DND-41 (cell line): ENCODE results near the gene KCNMA1.
"Not testable (repeated sequence)": the region's sequence is repeated elsewhere in the genome, so short reads cannot be mapped to it uniquely, and the experiment has no call there.

ENCODE experiments used
- ATAC-seq: fragments of 200-7000 bp; cut with Tn5 transposase; 3 replicates; pipeline ENCODE4 v1.9.1; 2021; ENCODE audit warnings: low read depth; ENCODE audit not compliant: insufficient read depth
- DNase-seq: peaks from one replicate; pipeline ENCODE4 v3.0.0-alpha.2; 2020
- H2AFZ ChIP-seq: 2 replicates; pipeline ENCODE4 v1.6.0; 2012; ENCODE audit warnings: low read depth, low read length
- H3K27ac ChIP-seq: 2 replicates; pipeline ENCODE4 v1.5.1; 2012; ENCODE audit warnings: low read length, inconsistent platforms
- H3K27me3 ChIP-seq: fragments of 200-600 bp; sonication (generic); 2 replicates; pipeline ENCODE4 v1.6.0; 2012; ENCODE audit warnings: low read length, mild to moderate bottlenecking, inconsistent platforms; ENCODE audit not compliant: insufficient read depth, poor library complexity
- H3K36me3 ChIP-seq: 2 replicates; pipeline ENCODE4 v1.5.1; 2012; ENCODE audit warnings: low read length, inconsistent platforms; ENCODE audit not compliant: insufficient read depth
- H3K4me1 ChIP-seq: 2 replicates; pipeline ENCODE4 v1.5.1; 2012; ENCODE audit warnings: mild to moderate bottlenecking, low read length; ENCODE audit not compliant: insufficient read depth
- H3K4me2 ChIP-seq: 2 replicates; pipeline ENCODE4 v1.6.0; 2012; ENCODE audit warnings: mild to moderate bottlenecking, moderate library complexity, low read length, inconsistent platforms; ENCODE audit not compliant: insufficient read depth
- H3K4me3 ChIP-seq, 2 experiments: fragments of 200-600 bp in 1 of 2; shearing (Covaris generic) in 1 of 2; 2 replicates each; pipeline ENCODE4 v1.5.1; 2012 to 2016; ENCODE audit warnings: inconsistent platforms in 2 of 2, low read length in 2 of 2, mild to moderate bottlenecking in 2 of 2, low read depth in 1 of 2, moderate library complexity in 1 of 2
- H3K79me2 ChIP-seq: 2 replicates; pipeline ENCODE4 v1.6.0; 2012; ENCODE audit warnings: low read length, inconsistent platforms; ENCODE audit not compliant: insufficient read depth
- H3K9ac ChIP-seq: 2 replicates; pipeline ENCODE4 v1.6.0; 2012; ENCODE audit warnings: low read depth, mild to moderate bottlenecking, inconsistent platforms, low read length, moderate library complexity
- H3K9me3 ChIP-seq: 2 replicates; pipeline ENCODE4 v1.5.1; 2012; ENCODE audit warnings: low read length, moderate library complexity, mild to moderate bottlenecking, inconsistent platforms; ENCODE audit not compliant: insufficient read depth, severe bottlenecking
- H4K20me1 ChIP-seq: 2 replicates; pipeline ENCODE4 v1.6.0; 2012; ENCODE audit warnings: low read length; ENCODE audit not compliant: insufficient read depth
- EZH2 ChIP-seq: IDR thresholded peaks from 3 replicates; pipeline ENCODE4 v1.6.1; 2012; ENCODE audit warnings: borderline replicate concordance, low read depth, mild to moderate bottlenecking, moderate library complexity, low read length, inconsistent platforms; ENCODE audit not compliant: severe bottlenecking
- TF ChIP-seq, protein P1 (sequence below): IDR thresholded peaks from 2 replicates; pipeline ENCODE4 v1.5.1; 2012; ENCODE audit warnings: borderline replicate concordance, low read length, moderate library complexity, mild to moderate bottlenecking; ENCODE audit not compliant: poor library complexity, severe bottlenecking; ENCODE audit errors: extremely low read depth

KCNMA1 gene

DNA sequence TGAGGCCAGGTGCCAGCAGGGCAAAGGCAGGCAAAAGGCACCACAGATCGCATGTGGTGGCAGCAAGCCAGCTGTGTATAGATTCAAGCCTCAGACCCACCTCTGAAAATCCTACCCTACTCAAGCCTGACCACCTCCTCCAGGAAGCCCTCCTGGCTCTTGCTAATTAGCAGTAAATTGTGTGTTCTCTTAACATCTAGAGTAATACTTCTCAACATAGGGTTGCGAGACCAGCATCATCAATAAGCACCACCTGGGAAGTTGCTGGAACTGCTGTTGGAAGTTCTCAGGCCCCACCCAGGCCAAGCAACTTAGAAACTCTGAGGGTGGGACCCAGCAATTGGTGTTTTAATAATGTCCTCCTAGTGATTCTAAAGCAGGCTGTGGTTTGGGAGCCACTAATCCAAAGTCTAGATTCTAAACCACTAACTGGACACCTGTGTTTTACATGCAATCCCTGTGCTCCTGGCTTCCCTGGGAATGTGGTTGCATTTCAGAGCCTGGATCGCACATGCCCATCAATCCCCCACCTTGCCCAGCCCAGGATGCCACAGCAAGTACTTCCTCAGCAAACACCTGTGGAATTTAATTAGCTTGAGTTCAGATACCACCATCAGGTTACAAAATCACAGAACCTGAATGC is 46.2 kb downstream of the KCNMA1 start:
- H3K4me2 ChIP-seq: no peak overlapping the region
- no peaks in the 10 kb centered on the region for H3K9me3 ChIP-seq
- DNase-seq (no peak), ATAC-seq (no peak)
- no peaks in the 10 kb centered on the region for H3K27me3 ChIP-seq
- H4K20me1 ChIP-seq: no peaks in the 10 kb centered on the region
- H3K36me3 ChIP-seq: no peaks in the 10 kb centered on the region
- no peak overlapping the region for H3K9ac ChIP-seq
- TF ChIP-seq, protein P1, sequence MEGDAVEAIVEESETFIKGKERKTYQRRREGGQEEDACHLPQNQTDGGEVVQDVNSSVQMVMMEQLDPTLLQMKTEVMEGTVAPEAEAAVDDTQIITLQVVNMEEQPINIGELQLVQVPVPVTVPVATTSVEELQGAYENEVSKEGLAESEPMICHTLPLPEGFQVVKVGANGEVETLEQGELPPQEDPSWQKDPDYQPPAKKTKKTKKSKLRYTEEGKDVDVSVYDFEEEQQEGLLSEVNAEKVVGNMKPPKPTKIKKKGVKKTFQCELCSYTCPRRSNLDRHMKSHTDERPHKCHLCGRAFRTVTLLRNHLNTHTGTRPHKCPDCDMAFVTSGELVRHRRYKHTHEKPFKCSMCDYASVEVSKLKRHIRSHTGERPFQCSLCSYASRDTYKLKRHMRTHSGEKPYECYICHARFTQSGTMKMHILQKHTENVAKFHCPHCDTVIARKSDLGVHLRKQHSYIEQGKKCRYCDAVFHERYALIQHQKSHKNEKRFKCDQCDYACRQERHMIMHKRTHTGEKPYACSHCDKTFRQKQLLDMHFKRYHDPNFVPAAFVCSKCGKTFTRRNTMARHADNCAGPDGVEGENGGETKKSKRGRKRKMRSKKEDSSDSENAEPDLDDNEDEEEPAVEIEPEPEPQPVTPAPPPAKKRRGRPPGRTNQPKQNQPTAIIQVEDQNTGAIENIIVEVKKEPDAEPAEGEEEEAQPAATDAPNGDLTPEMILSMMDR: no peak
- no peak for TF ChIP-seq EZH2
- H2AFZ ChIP-seq: no peak overlapping the region
- H3K27ac ChIP-seq: no peak overlapping the region
- no peak overlapping the region for H3K4me3 ChIP-seq
- no peaks in the 10 kb centered on the region for H3K79me2 ChIP-seq
- H3K4me1 ChIP-seq: no peaks in the 10 kb centered on the region

DNA sequence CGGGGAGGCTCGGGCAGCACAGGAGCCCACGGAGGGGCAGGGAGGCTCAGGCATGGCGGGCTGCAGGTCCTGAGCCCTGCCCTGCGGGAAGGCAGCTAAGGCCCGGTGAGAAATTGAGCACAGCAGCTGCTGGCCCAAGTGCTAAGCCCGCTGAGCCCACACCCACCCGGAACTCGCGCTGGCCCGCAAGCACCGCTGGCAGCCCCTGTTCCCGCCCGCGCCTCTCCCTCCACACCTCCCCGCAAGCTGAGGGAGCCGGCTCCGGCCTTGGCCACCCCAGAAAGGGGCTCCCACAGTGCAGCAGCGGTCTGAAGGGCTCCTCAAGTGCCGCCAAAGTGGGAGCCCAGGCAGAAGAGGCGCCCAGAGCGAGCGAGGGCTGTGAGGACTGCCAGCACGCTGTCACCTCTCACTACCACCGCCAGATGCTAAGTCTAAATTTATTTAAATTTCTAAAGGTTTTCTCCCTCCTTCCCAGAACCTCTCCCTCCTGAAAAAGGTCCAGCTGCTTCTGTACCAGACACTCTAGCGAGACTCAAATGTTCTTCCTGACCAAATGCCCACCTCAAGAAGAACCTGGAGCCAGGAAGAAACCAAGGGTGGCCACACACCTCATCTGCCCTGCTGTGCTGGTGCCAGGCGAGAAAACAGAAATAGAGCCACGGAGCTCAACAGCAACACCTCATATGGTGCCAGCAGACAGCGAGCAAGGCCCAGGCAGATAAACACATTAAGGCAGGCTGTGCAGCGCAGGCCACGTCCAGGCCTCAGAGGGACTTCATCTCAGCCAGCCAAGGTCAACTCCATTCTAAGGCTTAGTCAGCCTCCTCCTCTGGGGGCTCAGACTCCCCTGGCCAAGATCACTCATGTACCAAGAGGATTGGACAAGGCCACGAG is 47.0 kb downstream of the KCNMA1 start:
- no peaks in the 10 kb centered on the region for H3K9me3 ChIP-seq
- no peaks in the 10 kb centered on the region for H3K79me2 ChIP-seq
- no peaks in the 10 kb centered on the region for H3K36me3 ChIP-seq
- no peak overlapping the region for H3K9ac ChIP-seq
- no peak overlapping the region for H2AFZ ChIP-seq
- H3K27ac ChIP-seq: no peak overlapping the region
- ATAC-seq (no peak), DNase-seq (no peak)
- H3K27me3 ChIP-seq: no peaks in the 10 kb centered on the region
- no peaks in the 10 kb centered on the region for H3K4me1 ChIP-seq
- TF ChIP-seq EZH2: no peak
- TF ChIP-seq, protein P1: no peak
- no peaks in the 10 kb centered on the region for H4K20me1 ChIP-seq
- no peak overlapping the region for H3K4me2 ChIP-seq
- no peak overlapping the region for H3K4me3 ChIP-seq

DNA sequence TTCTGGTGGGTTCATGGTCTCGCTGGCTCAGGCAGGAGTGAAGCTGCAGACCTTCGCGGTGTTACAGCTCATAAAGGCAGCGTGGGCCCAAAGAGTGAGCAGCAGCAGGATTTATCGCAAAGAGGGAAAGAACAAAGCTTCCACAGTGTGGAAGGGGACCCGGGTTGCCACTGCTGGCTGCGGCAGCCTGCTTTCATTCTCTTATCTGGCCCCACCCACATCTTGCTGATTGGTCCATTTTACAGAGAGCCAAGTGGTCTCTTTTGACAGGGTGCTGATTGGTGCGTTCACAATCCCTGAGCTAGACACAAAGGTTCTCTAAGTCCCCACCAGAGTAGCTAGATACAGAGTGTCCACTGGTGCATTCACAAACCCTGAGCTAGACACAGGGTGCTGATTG is 47.9 kb downstream of the KCNMA1 start:
- not testable (repeated sequence) for H3K4me2 ChIP-seq, ATAC-seq, DNase-seq, H3K9ac ChIP-seq, H3K4me3 ChIP-seq, H3K79me2 ChIP-seq, H3K36me3 ChIP-seq, H4K20me1 ChIP-seq, H2AFZ ChIP-seq, H3K9me3 ChIP-seq, H3K27ac ChIP-seq, H3K27me3 ChIP-seq, H3K4me1 ChIP-seq

DNA sequence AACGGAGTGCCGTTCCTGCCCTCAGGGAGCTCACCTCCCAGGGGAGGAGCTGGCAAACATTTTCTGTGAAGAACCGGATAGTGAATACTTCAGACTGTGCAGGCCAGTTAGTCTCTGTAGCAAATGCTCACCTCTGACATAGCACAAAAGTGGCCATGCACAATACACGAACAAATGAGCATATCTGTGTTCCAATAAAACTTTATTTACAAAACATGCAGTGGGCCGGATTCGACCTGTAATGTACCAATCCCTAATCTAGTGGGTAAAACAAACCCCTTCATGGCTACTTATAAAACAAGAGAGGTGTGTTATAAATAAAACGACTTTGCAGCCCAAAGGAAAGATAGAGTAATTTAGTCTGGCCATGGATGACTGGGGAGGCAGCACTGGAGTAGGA is 48.7 kb downstream of the KCNMA1 start:
- no peaks in the 10 kb centered on the region for H3K4me1 ChIP-seq
- no peak overlapping the region for H3K4me3 ChIP-seq
- DNase-seq (no peak), ATAC-seq (no peak)
- TF ChIP-seq, protein P1: no peak
- no peak for TF ChIP-seq EZH2
- H3K27me3 ChIP-seq: no peaks in the 10 kb centered on the region
- H3K4me2 ChIP-seq: no peak overlapping the region
- H2AFZ ChIP-seq: no peak overlapping the region
- H3K9ac ChIP-seq: no peak overlapping the region
- H4K20me1 ChIP-seq: no peaks in the 10 kb centered on the region
- no peaks in the 10 kb centered on the region for H3K79me2 ChIP-seq
- no peaks in the 10 kb centered on the region for H3K9me3 ChIP-seq
- no peaks in the 10 kb centered on the region for H3K36me3 ChIP-seq
- no peak overlapping the region for H3K27ac ChIP-seq
